B cell (primary cell): ENCODE data around the gene FCF1.

Source experiments
- CTCF ChIP-seq: fragments of 200-600 bp; IDR thresholded peaks from one replicate; pipeline ENCODE4 v1.8.0; 2022; ENCODE audit warnings: antibody characterized with exemption, mild to moderate bottlenecking
- EZH2 ChIP-seq: IDR thresholded peaks from 2 replicates; pipeline ENCODE4 v1.6.1; 2012; ENCODE audit warnings: borderline replicate concordance, low read depth, mild to moderate bottlenecking, moderate library complexity, low read length; ENCODE audit not compliant: insufficient read depth, poor library complexity, severe bottlenecking

GRCh38 chr14:74711651-74712050 lies 1.3 kb upstream of the FCF1 start:
- TF ChIP-seq CTCF (no peak), EZH2 (no peak)
